KMS-11 (cell line): ENCODE results near the gene ASCC1.
"Not testable (repeated sequence)": the region's sequence is repeated elsewhere in the genome, so short reads cannot be mapped to it uniquely, and the experiment has no call there.

Experiments used
- H2AFZ ChIP-seq: fragments of 200-600 bp; sonication (generic); 2 replicates; pipeline ENCODE4 v1.6.1; 2016; ENCODE audit warnings: antibody characterized with exemption, mixed run types, low read depth
- H3K27ac ChIP-seq: fragments of 200-600 bp; sonication (generic); 2 replicates; pipeline ENCODE4 v1.6.1; 2016; ENCODE audit warnings: mild to moderate bottlenecking, mixed run types
- H3K27me3 ChIP-seq: fragments of 200-600 bp; sonication (generic); 2 replicates; pipeline ENCODE4 v1.6.1; 2017; ENCODE audit warnings: mild to moderate bottlenecking, low read depth, mixed run types, moderate library complexity; ENCODE audit not compliant: insufficient read depth
- H3K36me3 ChIP-seq: fragments of 200-600 bp; sonication (generic); 2 replicates; pipeline ENCODE4 v1.6.1; 2017; ENCODE audit warnings: mild to moderate bottlenecking, mixed run types; ENCODE audit not compliant: insufficient read depth
- H3K4me1 ChIP-seq: fragments of 200-600 bp; sonication (generic); 2 replicates; pipeline ENCODE4 v1.6.1; 2016; ENCODE audit warnings: mild to moderate bottlenecking, low read depth, mixed run types; ENCODE audit not compliant: poor library complexity, severe bottlenecking
- H3K4me2 ChIP-seq: fragments of 200-600 bp; sonication (generic); 2 replicates; pipeline ENCODE4 v1.7.0; 2016; ENCODE audit warnings: mild to moderate bottlenecking, mixed run types
- H3K4me3 ChIP-seq: fragments of 200-600 bp; sonication (generic); IDR thresholded peaks from 2 replicates; pipeline ENCODE4 v1.6.1; 2017; ENCODE audit warnings: low read depth, low read length, mixed read lengths; ENCODE audit not compliant: insufficient read depth
- H3K79me2 ChIP-seq: fragments of 200-600 bp; sonication (generic); 2 replicates; pipeline ENCODE4 v1.6.1; 2016; ENCODE audit warnings: low read depth, mixed run types; ENCODE audit not compliant: insufficient read depth
- H3K9ac ChIP-seq: fragments of 200-600 bp; sonication (generic); 2 replicates; pipeline ENCODE4 v1.6.1; 2016; ENCODE audit warnings: mild to moderate bottlenecking, mixed run types
- H4K20me1 ChIP-seq: fragments of 200-600 bp; sonication (generic); 2 replicates; pipeline ENCODE4 v1.6.1; 2016; ENCODE audit warnings: mild to moderate bottlenecking, mixed run types; ENCODE audit not compliant: insufficient read depth
- CTCF ChIP-seq: fragments of 200-600 bp; sonication (generic); conservative IDR thresholded peaks from 2 replicates; pipeline ENCODE4 v1.6.1; 2017; ENCODE audit warnings: low read depth, mild to moderate bottlenecking, antibody characterized with exemption, low read length, moderate library complexity, mixed read lengths

Gene ASCC1

GRCh38 chr10:72227826-72228225, 11.8 kb upstream of the ASCC1 start:
- no peaks in the 10 kb centered on the region for H3K36me3 ChIP-seq
- H3K4me1 ChIP-seq, result peaks cover 33% of the 10 kb centered on the region
- H3K27ac ChIP-seq, result no peak overlapping the region

GRCh38 chr10:72226418-72227027, 10.4 kb upstream of the ASCC1 start:
- Histone ChIP-seq H3K27me3 (no peaks in the 10 kb centered on the region), H3K4me3 (no peak overlapping the region), H4K20me1 (no peaks in the 10 kb centered on the region), H3K4me1 (peaks cover 38% of the 10 kb centered on the region), H3K4me2 (no peak overlapping the region), H2AFZ (no peak overlapping the region), H3K36me3 (no peaks in the 10 kb centered on the region), H3K9ac (no peak overlapping the region), H3K79me2 (peaks cover 15% of the 10 kb centered on the region; the same call in 1 of the 2 replicates), H3K27ac (no peak overlapping the region)
- no peak for TF ChIP-seq CTCF

More at GRCh38 chr10:72227826-72228225, 11.8 kb upstream of the ASCC1 start:
- H2AFZ ChIP-seq, result no peak overlapping the region
- no peaks in the 10 kb centered on the region for H3K27me3 ChIP-seq
- no peak overlapping the region for H3K4me3 ChIP-seq
- H4K20me1 ChIP-seq, result no peaks in the 10 kb centered on the region
- H3K4me2 ChIP-seq, result no peak overlapping the region
- no peak for TF ChIP-seq CTCF
- peaks cover 11% of the 10 kb centered on the region; the same call in 1 of the 2 replicates for H3K79me2 ChIP-seq
- H3K9ac ChIP-seq, result no peak overlapping the region

GRCh38 chr10:72224191-72224590, 8.1 kb upstream of the ASCC1 start:
- not testable (repeated sequence) for H3K9ac ChIP-seq, H3K27me3 ChIP-seq, H3K4me3 ChIP-seq, H3K27ac ChIP-seq, H3K4me2 ChIP-seq, H2AFZ ChIP-seq, H4K20me1 ChIP-seq, H3K36me3 ChIP-seq
- H3K4me1 ChIP-seq, result peaks cover 33% of the 10 kb centered on the region
- peaks cover 25% of the 10 kb centered on the region for H3K79me2 ChIP-seq

- no peaks in the 10 kb centered on the region for H4K20me1 ChIP-seq
- no peak overlapping the region for H3K27ac ChIP-seq
Observed at GRCh38 chr10:72223743-72224101, 7.6 kb upstream of the ASCC1 start.

More at GRCh38 chr10:72223743-72224101, 7.6 kb upstream of the ASCC1 start:
- no peak for TF ChIP-seq CTCF
- Histone ChIP-seq H2AFZ (no peak overlapping the region), H3K79me2 (peaks cover 30% of the 10 kb centered on the region), H3K36me3 (no peaks in the 10 kb centered on the region), H3K27me3 (no peaks in the 10 kb centered on the region), H3K4me2 (0 out of 2 replicates have a peak overlapping the region, but pooled peaks have one; percentile 10), H3K9ac (no peak overlapping the region), H3K4me3 (no peak overlapping the region), H3K4me1 (peaks cover 29% of the 10 kb centered on the region)
